22Rv1 (cell line): ENCODE results near the gene KHK.

Experiments used
- CTCF ChIP-seq: fragments of 450-650 bp; IDR thresholded peaks from 2 replicates; pipeline ENCODE4 v1.5.1; 2017; ENCODE audit warnings: mild to moderate bottlenecking
- ZFX ChIP-seq: fragments of 450-650 bp; IDR thresholded peaks from 2 replicates; pipeline ENCODE4 v1.6.1; 2017; ENCODE audit warnings: antibody characterized with exemption, borderline replicate concordance

- TF ChIP-seq CTCF (peak; percentile 42), ZFX (no peak)
Observed at GRCh38 chr2:27050281-27050995, 36.1 kb upstream of the KHK start.
